CD14-positive monocyte (primary cell): ENCODE data around the gene EEF1AKMT2. TPM values are rescaled to one million over a fixed set of nuclear protein-coding genes. Genes with fewer than 3 reads are reported as not detected.

Experiments used
- DNase-seq, 3 donors: peaks; one replicate each; pipeline ENCODE4 v3.0.0-alpha.2; 2011 to 2022
- H2AFZ ChIP-seq: 2 replicates; pipeline ENCODE4 v1.6.0; 2012; ENCODE audit warnings: mild to moderate bottlenecking, low read depth, low read length, inconsistent platforms; ENCODE audit not compliant: insufficient read depth, poor library complexity, severe bottlenecking
- H3K27ac ChIP-seq, 2 donors: 1 replicate in 1 of 2; 2 replicates in 1 of 2; pipeline ENCODE4 v1.5.1; 2012 to 2013; ENCODE audit warnings: low read length in 2 of 2, control low read depth in 1 of 2, inconsistent platforms in 1 of 2, low read depth in 1 of 2, mild to moderate bottlenecking in 1 of 2
- H3K27me3 ChIP-seq, 2 donors: one replicate each; pipeline versions ENCODE4 v1.6.0 to v1.6.1; 2011 to 2013; ENCODE audit warnings: low read length in 2 of 2; ENCODE audit not compliant: control insufficient read depth in 2 of 2, insufficient read depth in 2 of 2
- H3K36me3 ChIP-seq, 2 donors: replicated peaks in 1 of 2; 1 replicate in 1 of 2; 2 replicates in 1 of 2; pipeline versions ENCODE4 v1.5.1 to v1.6.1; 2012 to 2013; ENCODE audit warnings: low read length in 2 of 2, control low read depth in 1 of 2, inconsistent platforms in 1 of 2, mild to moderate bottlenecking in 1 of 2; ENCODE audit not compliant: insufficient read depth in 2 of 2, control insufficient read depth in 1 of 2
- H3K4me1 ChIP-seq, 2 donors: 1 replicate in 1 of 2; 2 replicates in 1 of 2; pipeline versions ENCODE4 v1.5.1 to v1.6.1; 2012 to 2013; ENCODE audit warnings: low read length in 2 of 2, control low read depth in 1 of 2, inconsistent platforms in 1 of 2, mild to moderate bottlenecking in 1 of 2, moderate library complexity in 1 of 2; ENCODE audit not compliant: insufficient read depth in 2 of 2, control insufficient read depth in 1 of 2
- H3K4me2 ChIP-seq: replicated peaks from 2 replicates; pipeline ENCODE3; 2012; ENCODE audit warnings: low read length, moderate library complexity, mild to moderate bottlenecking; ENCODE audit not compliant: poor library complexity, severe bottlenecking; ENCODE audit errors: extremely low read depth
- H3K4me3 ChIP-seq, 3 experiments: fragments of 200-600 bp in 1 of 3; sonication (generic) in 1 of 3; replicated peaks in 1 of 3; 1 replicate in 2 of 3; 2 replicates in 1 of 3; pipeline ENCODE4 v1.5.1; 2011 to 2013; ENCODE audit warnings: low read length in 3 of 3, mild to moderate bottlenecking in 3 of 3, control low read depth in 2 of 3, low read depth in 2 of 3, inconsistent platforms in 1 of 3, moderate library complexity in 1 of 3
- H3K79me2 ChIP-seq: 2 replicates; pipeline ENCODE4 v1.6.0; 2012; ENCODE audit warnings: mild to moderate bottlenecking, control low read depth, inconsistent platforms, low read length, moderate library complexity; ENCODE audit not compliant: insufficient read depth
- H3K9ac ChIP-seq: 2 replicates; pipeline ENCODE4 v1.6.0; 2017; ENCODE audit warnings: low read length, mild to moderate bottlenecking; ENCODE audit not compliant: insufficient read depth, poor library complexity, severe bottlenecking
- H3K9me3 ChIP-seq, 2 donors: replicated peaks in 1 of 2; 1 replicate in 1 of 2; 2 replicates in 1 of 2; pipeline versions ENCODE4 v1.5.1 to v1.6.1; 2012 to 2013; ENCODE audit warnings: low read length in 2 of 2, control low read depth in 1 of 2; ENCODE audit not compliant: control insufficient read depth in 1 of 2, insufficient read depth in 1 of 2
- H4K20me1 ChIP-seq: 2 replicates; pipeline ENCODE4 v1.6.0; 2012; ENCODE audit warnings: mild to moderate bottlenecking, low read length, control low read depth, moderate library complexity; ENCODE audit not compliant: insufficient read depth
- H3K27ac Mint-ChIP-seq, 7 donors: one replicate each; pipeline ENCODE4 v1.8.0; 2020; ENCODE audit warnings: mild to moderate bottlenecking in 7 of 7, mixed read lengths in 7 of 7, moderate library complexity in 6 of 7, inconsistent platforms in 2 of 7
- H3K27me3 Mint-ChIP-seq, 3 donors: one replicate each; pipeline ENCODE4 v1.8.0; 2021 to 2022; ENCODE audit warnings: low read depth in 3 of 3, mild to moderate bottlenecking in 3 of 3, mixed read lengths in 3 of 3, moderate library complexity in 3 of 3, inconsistent platforms in 1 of 3
- H3K36me3 Mint-ChIP-seq, 2 donors: one replicate each; pipeline ENCODE4 v1.8.0; 2020; ENCODE audit warnings: mixed read lengths in 2 of 2, inconsistent platforms in 1 of 2, mild to moderate bottlenecking in 1 of 2
- H3K4me1 Mint-ChIP-seq: one replicate; pipeline ENCODE4 v1.8.0; 2020; ENCODE audit warnings: mild to moderate bottlenecking, mixed read lengths
- H3K4me3 Mint-ChIP-seq, 2 donors: one replicate each; pipeline ENCODE4 v1.8.0; 2020; ENCODE audit warnings: mild to moderate bottlenecking in 2 of 2, mixed read lengths in 2 of 2, moderate library complexity in 1 of 2
- H3K9me3 Mint-ChIP-seq, 7 donors: one replicate each; pipeline ENCODE4 v1.8.0; 2020 to 2022; ENCODE audit warnings: mixed read lengths in 7 of 7, mild to moderate bottlenecking in 6 of 7, moderate library complexity in 6 of 7, inconsistent platforms in 2 of 7
- CTCF ChIP-seq: fragments of 200-600 bp; IDR thresholded peaks from one replicate; pipeline ENCODE4 v1.8.0; 2022; ENCODE audit warnings: antibody characterized with exemption, mild to moderate bottlenecking
- WGBS: methylation state at CpG from one replicate; pipeline ENCODE4 v1.1.5; 2013; ENCODE audit warnings: missing lambda C conversion rate; ENCODE audit not compliant: insufficient coverage; 5-methylcytosine and 5-hydroxymethylcytosine counted together
- intact Hi-C, 2 donors: fragments of 100-400 bp; cut with micrococcal nuclease; formaldehyde crosslinking; loops; one replicate each; pipeline versions ENCODE4 v1.15.0 to v1.15.1; 2023
- polyA plus RNA-seq, 3 donors: library from polyadenylated mRNA; depleted of rRNA in 1 of 3; unstranded in 2 of 3; stranded (reverse) in 1 of 3; fragments of 300-500 nt in 2 of 3; fragments of >200 nt in 1 of 3; fragmentation: Illumina TruSeq in 2 of 3; gene quantifications; 1 replicate in 2 of 3; 2 replicates in 1 of 3; pipeline ENCODE4 v1.2.3, GENCODE V29; 2012 to 2021

The EEF1AKMT2 gene
- polyA plus RNA-seq, 3 donors: 7.6 to 13.6 (median 8.2) TPM

DNA sequence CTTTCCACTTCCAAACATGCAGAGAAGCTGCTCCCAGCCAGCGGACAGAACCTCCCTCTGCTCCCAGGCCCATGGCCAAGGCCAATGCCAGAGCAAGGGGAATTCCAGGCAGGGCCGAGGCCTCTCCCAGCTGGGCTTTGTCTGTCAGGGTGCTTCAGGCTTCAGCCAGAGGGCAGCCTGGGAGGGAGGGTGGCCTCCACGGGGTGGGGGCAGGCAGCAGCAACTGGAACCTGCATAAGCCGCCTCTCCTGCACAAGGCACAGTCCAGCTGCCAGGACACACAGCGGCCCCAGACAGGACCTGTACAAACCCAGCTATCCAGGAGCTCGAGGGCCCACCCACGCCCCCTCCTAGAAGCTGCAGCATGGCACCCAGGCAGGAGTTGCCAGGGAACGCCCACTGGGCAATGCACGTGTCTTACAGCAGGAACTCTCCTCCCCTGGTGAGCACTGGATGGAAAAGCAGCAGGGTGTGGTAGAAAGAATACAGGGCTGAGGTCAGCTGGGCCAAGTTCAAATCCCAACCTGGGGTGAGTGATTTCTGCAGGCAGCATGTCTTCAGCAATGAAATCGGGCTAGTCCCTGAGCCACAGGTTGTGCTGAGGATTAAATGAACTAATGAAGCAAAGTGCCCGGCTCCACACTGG is 55.1 kb downstream of the EEF1AKMT2 start:
- intact Hi-C loops: no loop called here
- Histone ChIP-seq H3K27ac (no peak overlapping the region), H4K20me1 (peaks cover 100% of the 10 kb centered on the region), H2AFZ (no peak overlapping the region), H3K79me2 (peaks cover 95% of the 10 kb centered on the region), H3K4me2 (no peak overlapping the region), H3K36me3 (peaks cover 5 to 57% of the 10 kb centered on the region in 2 donors), H3K9ac (no peak overlapping the region), H3K9me3 (no peaks in the 10 kb centered on the region), H3K4me1 (peaks cover 22% of the 10 kb centered on the region in 2 donors), H3K27me3 (no peaks in the 10 kb centered on the region), H3K4me3 (no peak overlapping the region)
- TF ChIP-seq CTCF: no peak
- no peak for DNase-seq
- Mint-ChIP-seq H3K27me3 (peaks cover 2% of the 10 kb centered on the region in 3 donors), H3K4me3 (no peak overlapping the region), H3K36me3 (peaks cover 60 to 66% of the 10 kb centered on the region in 2 donors), H3K27ac (no peak overlapping the region), H3K9me3 (peaks cover 0 to 2% (median 0%) of the 10 kb centered on the region in 7 donors), H3K4me1 (peaks cover 70% of the 10 kb centered on the region)
- WGBS: 88% methylated on average over 9 of the region's 11 CpGs

GRCh38 chr10:124735491-124736286 is 56.0 kb downstream of the EEF1AKMT2 start:
- intact Hi-C loops: no loop called here
- H3K36me3 Mint-ChIP-seq: peaks cover 60 to 68% of the 10 kb centered on the region in 2 donors
- no peak overlapping the region for H3K9ac ChIP-seq
- H3K27ac Mint-ChIP-seq: peak overlapping the region in 5 of 7 donors; percentile 19 to 80 (median 58)
- H3K4me3 ChIP-seq: no peak overlapping the region
- no peak for TF ChIP-seq CTCF
- peaks cover 100% of the 10 kb centered on the region for H3K79me2 ChIP-seq
- H2AFZ ChIP-seq: no peak overlapping the region
- H3K27ac ChIP-seq: no peak overlapping the region
- H3K4me2 ChIP-seq: no peak overlapping the region
- H3K27me3 Mint-ChIP-seq: peaks cover 0 to 2% (median 2%) of the 10 kb centered on the region in 3 donors
- H3K4me1 ChIP-seq: peaks cover 13% of the 10 kb centered on the region in 2 donors
- H3K4me1 Mint-ChIP-seq: peaks cover 64% of the 10 kb centered on the region
- H4K20me1 ChIP-seq: peaks cover 100% of the 10 kb centered on the region
- H3K27me3 ChIP-seq: no peaks in the 10 kb centered on the region
- H3K9me3 Mint-ChIP-seq: peaks cover 0 to 2% (median 0%) of the 10 kb centered on the region in 7 donors
- peaks cover 5 to 63% of the 10 kb centered on the region in 2 donors for H3K36me3 ChIP-seq
- 97% methylated on average over 8 of the region's 15 CpGs for WGBS
- no peak for DNase-seq
- no peak overlapping the region for H3K4me3 Mint-ChIP-seq
- no peaks in the 10 kb centered on the region for H3K9me3 ChIP-seq
